Left lung (tissue), 10 donors: ENCODE data around the gene PGM2. TPM values are rescaled to one million over a fixed set of nuclear protein-coding genes. Genes with fewer than 3 reads are reported as not detected.

ENCODE experiments used
- ATAC-seq: fragments of 200-7000 bp; cut with Tn5 transposase; one replicate; pipeline ENCODE4 v1.9.1; 2020; ENCODE audit warnings: moderate library complexity
- DNase-seq, 4 donors: peaks; one replicate each; pipeline ENCODE4 v3.0.0-alpha.2; 2013 to 2020
- H3K27ac ChIP-seq, 2 donors: fragments of 200-600 bp; sonication (generic) in 1 of 2; one replicate each; pipeline versions ENCODE4 v1.5.0 to v1.8.0; 2020 to 2021
- H3K27me3 ChIP-seq, 2 donors: fragments of 200-600 bp; sonication (generic) in 1 of 2; one replicate each; pipeline versions ENCODE4 v1.5.0 to v1.8.0; 2020 to 2021
- H3K36me3 ChIP-seq, 2 donors: fragments of 200-600 bp; sonication (generic) in 1 of 2; one replicate each; pipeline versions ENCODE4 v1.5.0 to v1.8.0; 2020 to 2021
- H3K4me1 ChIP-seq, 2 donors: fragments of 200-600 bp; one replicate each; pipeline ENCODE4 v1.8.0; 2021
- H3K4me3 ChIP-seq, 2 donors: fragments of 200-600 bp; sonication (generic) in 1 of 2; one replicate each; pipeline versions ENCODE4 v1.5.0 to v1.8.0; 2020 to 2021; ENCODE audit warnings: mild to moderate bottlenecking in 1 of 2
- H3K9me3 ChIP-seq, 2 donors: fragments of 200-600 bp; sonication (generic) in 1 of 2; one replicate each; pipeline versions ENCODE4 v1.5.0 to v1.8.0; 2020 to 2021
- intact Hi-C, 2 donors: fragments of 100-400 bp; cut with DNase I; formaldehyde crosslinking; loops; one replicate each; pipeline versions ENCODE4 v1.11.2 to v1.14.2; 2022
- polyA plus RNA-seq, 6 donors: library from polyadenylated mRNA; unstranded; fragments of 120-200 nt; gene quantifications; one replicate each; pipeline ENCODE4 v1.2.1, GENCODE V29; 2013; ENCODE audit not compliant: insufficient read length in 6 of 6
- total RNA-seq, 2 donors: library from RNA; stranded (reverse); fragmentation: NEBNext Ultra II Directional; extraction: Animal tissue kit (Norgen Biotek cat#: 25700); gene quantifications; one replicate each; pipeline ENCODE4 v1.2.1, GENCODE V29; 2021
- TF ChIP-seq, protein P1 (sequence below), 2 donors: fragments of 200-600 bp; sonication (generic) in 1 of 2; IDR thresholded peaks; one replicate each; pipeline versions ENCODE4 v1.5.0 to v1.8.0; 2021; ENCODE audit warnings: antibody characterized with exemption in 2 of 2
- donor health status: DM: no; HTN: yes; CAD: no.
- donor health status: DM: no; HTN: no; CAD: no.

PGM2 gene
- total and polyA plus RNA-seq, 8 donors, result 23.0 to 30.2 (median 27.2) TPM

GRCh38 chr4:37827030-37827685, 672 bp downstream of the PGM2 start:
- intact Hi-C loops, result no loop called here
- no peaks in the 10 kb centered on the region for H3K27me3 ChIP-seq
- peak overlapping the region; percentile 73 to 94 for H3K4me3 ChIP-seq
- ATAC-seq (peak; percentile 37), DNase-seq (peak in 2 of 4 donors; percentile 9 to 28)
- peaks cover 5 to 22% of the 10 kb centered on the region in 2 donors for H3K4me1 ChIP-seq
- no peaks in the 10 kb centered on the region for H3K9me3 ChIP-seq
- TF ChIP-seq, protein P1, sequence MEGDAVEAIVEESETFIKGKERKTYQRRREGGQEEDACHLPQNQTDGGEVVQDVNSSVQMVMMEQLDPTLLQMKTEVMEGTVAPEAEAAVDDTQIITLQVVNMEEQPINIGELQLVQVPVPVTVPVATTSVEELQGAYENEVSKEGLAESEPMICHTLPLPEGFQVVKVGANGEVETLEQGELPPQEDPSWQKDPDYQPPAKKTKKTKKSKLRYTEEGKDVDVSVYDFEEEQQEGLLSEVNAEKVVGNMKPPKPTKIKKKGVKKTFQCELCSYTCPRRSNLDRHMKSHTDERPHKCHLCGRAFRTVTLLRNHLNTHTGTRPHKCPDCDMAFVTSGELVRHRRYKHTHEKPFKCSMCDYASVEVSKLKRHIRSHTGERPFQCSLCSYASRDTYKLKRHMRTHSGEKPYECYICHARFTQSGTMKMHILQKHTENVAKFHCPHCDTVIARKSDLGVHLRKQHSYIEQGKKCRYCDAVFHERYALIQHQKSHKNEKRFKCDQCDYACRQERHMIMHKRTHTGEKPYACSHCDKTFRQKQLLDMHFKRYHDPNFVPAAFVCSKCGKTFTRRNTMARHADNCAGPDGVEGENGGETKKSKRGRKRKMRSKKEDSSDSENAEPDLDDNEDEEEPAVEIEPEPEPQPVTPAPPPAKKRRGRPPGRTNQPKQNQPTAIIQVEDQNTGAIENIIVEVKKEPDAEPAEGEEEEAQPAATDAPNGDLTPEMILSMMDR (IDR thresholded peaks at IDR 0.05), result no peak
- peaks cover 0 to 17% of the 10 kb centered on the region in 2 donors for H3K36me3 ChIP-seq
- peak overlapping the region; percentile 81 to 85 for H3K27ac ChIP-seq

DNA sequence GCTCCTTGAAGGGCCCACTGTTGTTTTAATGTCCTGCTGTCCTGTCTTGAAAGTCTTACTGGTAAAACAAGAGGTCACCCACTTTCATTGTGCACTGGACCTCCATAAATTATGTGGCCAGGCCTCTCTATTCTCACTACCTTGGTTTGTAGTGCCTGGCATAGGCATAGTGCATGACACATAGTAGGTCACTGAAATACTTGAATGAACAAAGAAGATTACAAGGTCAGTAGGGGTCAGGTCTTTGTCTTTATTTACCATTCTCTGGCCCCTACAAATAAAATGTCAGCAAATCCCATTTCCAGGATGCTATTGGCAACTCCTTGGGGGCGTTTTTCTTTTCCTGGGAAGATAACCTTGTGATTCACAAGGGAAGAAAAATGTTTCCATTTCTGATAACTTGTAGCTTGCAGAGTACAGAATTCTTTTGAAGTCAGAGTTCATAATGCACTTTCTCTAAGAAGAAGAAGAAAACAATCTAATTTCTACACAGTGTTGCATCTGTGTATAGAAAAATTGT, 1.4 kb downstream of the PGM2 start:
- Histone ChIP-seq H3K4me3 (peak overlapping the region; percentile 73 to 94), H3K27ac (no peak overlapping the region), H3K4me1 (peaks cover 5 to 22% of the 10 kb centered on the region in 2 donors), H3K36me3 (peaks cover 0 to 24% of the 10 kb centered on the region in 2 donors), H3K27me3 (no peaks in the 10 kb centered on the region), H3K9me3 (no peaks in the 10 kb centered on the region)
- TF ChIP-seq, protein P1 (IDR thresholded peaks at IDR 0.05), result no peak
- ATAC-seq (no peak), DNase-seq (no peak)
- intact Hi-C loops, result no loop called here

- peaks cover 0 to 33% of the 10 kb centered on the region in 2 donors for H3K36me3 ChIP-seq
- H3K27me3 ChIP-seq, result no peaks in the 10 kb centered on the region
- TF ChIP-seq, protein P1 (IDR thresholded peaks at IDR 0.05), result no peak
- DNase-seq (no peak), ATAC-seq (no peak)
- intact Hi-C loops, result no loop called here
- no peaks in the 10 kb centered on the region for H3K9me3 ChIP-seq
- H3K4me3 ChIP-seq, result no peak overlapping the region
- H3K4me1 ChIP-seq, result peaks cover 5 to 22% of the 10 kb centered on the region in 2 donors
- no peak overlapping the region for H3K27ac ChIP-seq
Measured at GRCh38 chr4:37828843-37829242, 2.4 kb downstream of the PGM2 start.

- Histone ChIP-seq H3K36me3 (peaks cover 0 to 46% of the 10 kb centered on the region in 2 donors), H3K27me3 (no peaks in the 10 kb centered on the region), H3K9me3 (no peaks in the 10 kb centered on the region), H3K4me3 (no peak overlapping the region), H3K27ac (no peak overlapping the region), H3K4me1 (peaks cover 5 to 22% of the 10 kb centered on the region in 2 donors)
- intact Hi-C loops, result no loop called here
- TF ChIP-seq, protein P1 (IDR thresholded peaks at IDR 0.05), result no peak
- ATAC-seq (no peak), DNase-seq (no peak)
Measured at GRCh38 chr4:37830640-37831039, 4.2 kb downstream of the PGM2 start.

GRCh38 chr4:37835031-37835430, 8.5 kb downstream of the PGM2 start:
- no peak for ATAC-seq
- peaks cover 0 to 58% of the 10 kb centered on the region in 2 donors for H3K36me3 ChIP-seq

More at GRCh38 chr4:37835031-37835430, 8.5 kb downstream of the PGM2 start:
- Histone ChIP-seq H3K4me3 (no peak overlapping the region), H3K27ac (peak overlapping the region in 1 of 2 donors; percentile 23), H3K27me3 (no peaks in the 10 kb centered on the region), H3K4me1 (peaks cover 0 to 33% of the 10 kb centered on the region in 2 donors), H3K9me3 (no peaks in the 10 kb centered on the region)
- TF ChIP-seq, protein P1 (IDR thresholded peaks at IDR 0.05), result no peak
- intact Hi-C loops, result no loop called here
- no peak for DNase-seq
